ENCODE data around the gene NUP50.

- TF ChIP-seq CTCF (IDR thresholded peaks at IDR 0.05) (no peak), POLR2A (IDR thresholded peaks at IDR 0.05) (no peak)
These were observed 650 bp upstream of the NUP50 start for GRCh38 chr22:45163099-45163450.

Measured in right lobe of liver (tissue), 4 donors.